Activated naive CD4-positive, alpha-beta T cell treated with anti-CD3 and anti-CD28 coated beads, Interleukin-2, amount 10 ng/mL, durations not matched to agents 7 days and 5 days (primary cell): ENCODE measurements around the gene ODC1.

Source experiments
- CTCF ChIA-PET: fragments of 350-600 bp; sonication (Branson Sonifier 250); formaldehyde crosslinking; loops from one replicate; lab custom pipeline; 2021; ENCODE audit warnings: antibody characterized with exemption; lab: Charles Lee
- DNase-seq: peaks from one replicate; pipeline ENCODE4 v3.0.0-alpha.2; 2020
- H3K27ac Mint-ChIP-seq: one replicate; pipeline ENCODE4 v1.8.0; 2021; ENCODE audit warnings: mild to moderate bottlenecking, moderate library complexity, mixed read lengths
- H3K27me3 Mint-ChIP-seq: one replicate; pipeline ENCODE4 v1.8.0; 2021; ENCODE audit warnings: mild to moderate bottlenecking, mixed read lengths
- H3K36me3 Mint-ChIP-seq: one replicate; pipeline ENCODE4 v1.8.0; 2021; ENCODE audit warnings: mixed read lengths
- H3K4me1 Mint-ChIP-seq: one replicate; pipeline ENCODE4 v1.8.0; 2021; ENCODE audit warnings: mixed read lengths
- H3K4me3 Mint-ChIP-seq: one replicate; pipeline ENCODE4 v1.8.0; 2021; ENCODE audit warnings: mild to moderate bottlenecking, moderate library complexity, mixed read lengths
- H3K9me3 Mint-ChIP-seq: one replicate; pipeline ENCODE4 v1.8.0; 2021; ENCODE audit warnings: mixed read lengths

Gene ODC1

GRCh38 chr2:10430886-10431622 is 17.1 kb downstream of the ODC1 start:
- H3K4me3 Mint-ChIP-seq, result no peak overlapping the region
- CTCF ChIA-PET, result interaction anchor here (0.6 to 1.6 kb wide), 5 partner anchors 22 to 363 kb away, joined by 3 to 6 read pairs (median 4); no protein-coding TSS in a partner anchor

GRCh38 chr2:10428924-10429323 is 19.2 kb downstream of the ODC1 start:
- Mint-ChIP-seq H3K27ac (peak overlapping the region; percentile 52), H3K36me3 (peaks cover 5% of the 10 kb centered on the region), H3K27me3 (peaks cover 38% of the 10 kb centered on the region), H3K4me1 (peaks cover 10% of the 10 kb centered on the region), H3K9me3 (no peaks in the 10 kb centered on the region), H3K4me3 (no peak overlapping the region)
- CTCF ChIA-PET, result no interaction called here
- DNase-seq, result no peak

More at GRCh38 chr2:10430886-10431622, 17.1 kb downstream of the ODC1 start:
- no peak for DNase-seq
- peaks cover 46% of the 10 kb centered on the region for H3K27me3 Mint-ChIP-seq
- no peak overlapping the region for H3K27ac Mint-ChIP-seq
- H3K9me3 Mint-ChIP-seq, result no peaks in the 10 kb centered on the region
- H3K36me3 Mint-ChIP-seq, result no peaks in the 10 kb centered on the region
- peaks cover 13% of the 10 kb centered on the region for H3K4me1 Mint-ChIP-seq

GRCh38 chr2:10428355-10428754 is 19.8 kb downstream of the ODC1 start:
- CTCF ChIA-PET, result no interaction called here
- H3K27ac Mint-ChIP-seq, result no peak overlapping the region

GRCh38 chr2:10427618-10427949 is 20.5 kb downstream of the ODC1 start:
- Mint-ChIP-seq H3K9me3 (no peaks in the 10 kb centered on the region), H3K4me1 (peaks cover 5% of the 10 kb centered on the region), H3K4me3 (no peak overlapping the region), H3K27me3 (peaks cover 25% of the 10 kb centered on the region), H3K36me3 (peaks cover 5% of the 10 kb centered on the region), H3K27ac (no peak overlapping the region)
- CTCF ChIA-PET, result no interaction called here
- DNase-seq, result no peak

More at GRCh38 chr2:10428355-10428754, 19.8 kb downstream of the ODC1 start:
- H3K36me3 Mint-ChIP-seq, result peaks cover 5% of the 10 kb centered on the region
- H3K4me1 Mint-ChIP-seq, result peaks cover 10% of the 10 kb centered on the region
- no peak overlapping the region for H3K4me3 Mint-ChIP-seq
- no peak for DNase-seq
- no peaks in the 10 kb centered on the region for H3K9me3 Mint-ChIP-seq
- H3K27me3 Mint-ChIP-seq, result peaks cover 32% of the 10 kb centered on the region

- Mint-ChIP-seq H3K36me3 (peaks cover 8% of the 10 kb centered on the region), H3K4me1 (peaks cover under 1% of the 10 kb centered on the region), H3K27ac (no peak overlapping the region), H3K9me3 (no peaks in the 10 kb centered on the region), H3K4me3 (no peak overlapping the region), H3K27me3 (peaks cover 19% of the 10 kb centered on the region)
- CTCF ChIA-PET, result interaction anchor here (1.0 kb wide), 1 partner anchor 8 kb away, joined by 3 read pairs; no protein-coding TSS in a partner anchor
- no peak for DNase-seq
Observed at GRCh38 chr2:10426726-10427617, 21.2 kb downstream of the ODC1 start.

- Mint-ChIP-seq H3K27me3 (peaks cover 6% of the 10 kb centered on the region), H3K4me1 (no peaks in the 10 kb centered on the region), H3K9me3 (no peaks in the 10 kb centered on the region), H3K36me3 (peaks cover 14% of the 10 kb centered on the region), H3K4me3 (no peak overlapping the region), H3K27ac (no peak overlapping the region)
- CTCF ChIA-PET, result interaction anchor here (0.8 kb wide), 1 partner anchor 353 kb away, joined by 3 read pairs; no protein-coding TSS in a partner anchor
- no peak for DNase-seq
Observed at GRCh38 chr2:10425699-10426098, 22.4 kb downstream of the ODC1 start.

GRCh38 chr2:10424916-10425505 is 23.1 kb downstream of the ODC1 start:
- H3K4me3 Mint-ChIP-seq, result no peak overlapping the region
- CTCF ChIA-PET, result interaction anchor here (0.8 to 2.8 kb wide), 3 partner anchors 10 to 352 kb away, joined by 3 to 12 read pairs (median 9); no protein-coding TSS in a partner anchor
- H3K36me3 Mint-ChIP-seq, result peaks cover 16% of the 10 kb centered on the region
- no peak overlapping the region for H3K27ac Mint-ChIP-seq
- no peaks in the 10 kb centered on the region for H3K27me3 Mint-ChIP-seq
- H3K4me1 Mint-ChIP-seq, result no peaks in the 10 kb centered on the region
- H3K9me3 Mint-ChIP-seq, result no peaks in the 10 kb centered on the region
- no peak for DNase-seq

GRCh38 chr2:10424051-10424450 is 24.1 kb downstream of the ODC1 start:
- no peak for DNase-seq
- no peak overlapping the region for H3K4me3 Mint-ChIP-seq
- CTCF ChIA-PET, result interaction anchor here (2.1 to 2.8 kb wide), 2 partner anchors 11 to 15 kb away, joined by 9 to 12 read pairs; no protein-coding TSS in a partner anchor
- H3K36me3 Mint-ChIP-seq, result peaks cover 20% of the 10 kb centered on the region
- H3K27ac Mint-ChIP-seq, result no peak overlapping the region
- no peaks in the 10 kb centered on the region for H3K4me1 Mint-ChIP-seq
- H3K9me3 Mint-ChIP-seq, result no peaks in the 10 kb centered on the region
- no peaks in the 10 kb centered on the region for H3K27me3 Mint-ChIP-seq

GRCh38 chr2:10423400-10423774 is 24.7 kb downstream of the ODC1 start:
- no peaks in the 10 kb centered on the region for H3K27me3 Mint-ChIP-seq
- no peak overlapping the region for H3K4me3 Mint-ChIP-seq
- no peak overlapping the region for H3K27ac Mint-ChIP-seq
- no peaks in the 10 kb centered on the region for H3K4me1 Mint-ChIP-seq
- no peak for DNase-seq
- CTCF ChIA-PET, result interaction anchor here (2.1 to 2.8 kb wide), 2 partner anchors 11 to 15 kb away, joined by 9 to 12 read pairs; no protein-coding TSS in a partner anchor
- H3K9me3 Mint-ChIP-seq, result no peaks in the 10 kb centered on the region
- H3K36me3 Mint-ChIP-seq, result peaks cover 20% of the 10 kb centered on the region

GRCh38 chr2:10422732-10423399 is 25.3 kb downstream of the ODC1 start:
- no peaks in the 10 kb centered on the region for H3K27me3 Mint-ChIP-seq
- H3K9me3 Mint-ChIP-seq, result no peaks in the 10 kb centered on the region
- H3K4me3 Mint-ChIP-seq, result no peak overlapping the region
- H3K4me1 Mint-ChIP-seq, result no peaks in the 10 kb centered on the region
- H3K27ac Mint-ChIP-seq, result no peak overlapping the region
- CTCF ChIA-PET, result interaction anchor here (2.1 to 2.8 kb wide), 2 partner anchors 12 to 14 kb away, joined by 9 to 12 read pairs; no protein-coding TSS in a partner anchor
- H3K36me3 Mint-ChIP-seq, result peaks cover 20% of the 10 kb centered on the region
- no peak for DNase-seq

GRCh38 chr2:10422251-10422650 is 25.9 kb downstream of the ODC1 start:
- Mint-ChIP-seq H3K27me3 (no peaks in the 10 kb centered on the region), H3K36me3 (peaks cover 20% of the 10 kb centered on the region), H3K9me3 (no peaks in the 10 kb centered on the region), H3K27ac (no peak overlapping the region), H3K4me3 (no peak overlapping the region), H3K4me1 (no peaks in the 10 kb centered on the region)
- CTCF ChIA-PET, result interaction anchor here (2.8 kb wide), 1 partner anchor 14 kb away, joined by 12 read pairs; no protein-coding TSS in a partner anchor
- DNase-seq, result no peak

- no peaks in the 10 kb centered on the region for H3K4me1 Mint-ChIP-seq
- no peak overlapping the region for H3K4me3 Mint-ChIP-seq
- DNase-seq, result no peak
- H3K27ac Mint-ChIP-seq, result no peak overlapping the region
- no peaks in the 10 kb centered on the region for H3K9me3 Mint-ChIP-seq
- CTCF ChIA-PET, result interaction anchor here (0.7 to 1.7 kb wide), 3 partner anchors 12 to 347 kb away, joined by 3 to 5 read pairs (median 5); no protein-coding TSS in a partner anchor
- no peaks in the 10 kb centered on the region for H3K27me3 Mint-ChIP-seq
- peaks cover 18% of the 10 kb centered on the region for H3K36me3 Mint-ChIP-seq
Observed at GRCh38 chr2:10419553-10420257, 28.4 kb downstream of the ODC1 start.
